Kidney capillary endothelial cell (primary cell): Measurements from ENCODE around the gene AP3B1.

Experiments used
- DNase-seq: peaks from one replicate; pipeline ENCODE4 v3.0.0-alpha.2; 2018; ENCODE audit warnings: low spot score

AP3B1 gene

GRCh38 chr5:78291687-78292086 is 2.8 kb downstream of the AP3B1 start:
- DNase-seq, result no peak

- no peak for DNase-seq
Measured at GRCh38 chr5:78289911-78290310, 4.6 kb downstream of the AP3B1 start.

GRCh38 chr5:78288246-78288645 is 6.3 kb downstream of the AP3B1 start:
- no peak for DNase-seq

GRCh38 chr5:78287833-78288232 is 6.7 kb downstream of the AP3B1 start:
- DNase-seq, result peak; percentile 46

DNA sequence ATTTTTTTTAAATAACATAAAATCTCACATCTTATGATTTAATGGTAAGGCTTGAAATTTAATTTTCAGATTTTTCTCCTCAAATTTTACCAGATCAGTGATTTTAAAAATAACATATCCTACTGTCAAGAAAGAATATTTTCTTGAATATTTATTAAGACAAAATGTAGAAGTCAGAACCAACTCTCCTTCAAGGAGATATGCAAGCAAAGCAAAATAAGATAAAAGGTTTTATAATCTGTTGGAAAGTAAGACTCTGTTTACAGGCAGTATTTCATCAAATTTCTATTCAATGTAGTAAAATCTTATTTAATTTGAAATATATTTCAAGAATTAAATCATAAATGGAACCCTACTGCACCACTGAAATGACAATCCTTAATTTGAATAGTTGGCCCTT is 7.3 kb downstream of the AP3B1 start:
- DNase-seq, result no peak

- no peak for DNase-seq
Measured at GRCh38 chr5:78286290-78286689, 8.2 kb downstream of the AP3B1 start.

DNA sequence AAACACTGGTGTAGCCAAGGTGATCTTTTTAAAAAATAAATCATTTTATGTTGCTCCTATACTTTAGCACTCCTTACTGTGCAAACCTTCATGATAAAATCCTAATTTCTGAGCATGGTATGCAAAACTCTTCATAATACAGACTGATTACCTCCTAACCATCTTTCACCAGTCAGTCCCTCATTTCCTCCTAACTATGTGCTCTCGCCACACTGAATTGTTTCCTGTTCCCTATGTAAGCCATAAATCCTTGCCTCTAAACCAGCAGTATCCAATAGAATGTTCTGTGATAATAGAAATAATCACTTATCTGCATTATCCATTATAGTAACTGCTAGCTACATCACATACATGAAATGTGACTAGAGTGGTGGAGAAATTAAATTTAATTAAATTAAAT is 10.7 kb downstream of the AP3B1 start:
- DNase-seq, result no peak

DNA sequence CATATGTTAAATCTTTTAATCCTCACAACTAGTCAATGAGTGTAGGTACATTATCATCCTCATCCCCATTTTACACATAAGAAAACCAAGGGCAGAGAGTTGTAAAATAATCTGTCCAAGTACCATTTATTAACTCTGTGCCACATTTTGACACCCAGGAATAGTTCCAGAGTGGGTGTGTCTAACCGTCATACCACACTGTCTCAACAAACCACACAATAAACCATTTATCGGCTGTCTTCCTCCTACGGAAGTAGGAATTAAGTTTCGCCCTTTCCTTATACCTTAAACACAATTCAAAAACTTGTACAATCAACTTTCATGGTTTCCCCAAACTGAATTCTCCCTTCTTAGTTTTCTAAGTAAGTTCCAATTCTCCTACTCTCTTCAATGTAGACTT is 11.4 kb downstream of the AP3B1 start:
- DNase-seq, result no peak

- no peak for DNase-seq
Measured at GRCh38 chr5:78280261-78280660, 14.2 kb downstream of the AP3B1 start.

DNA sequence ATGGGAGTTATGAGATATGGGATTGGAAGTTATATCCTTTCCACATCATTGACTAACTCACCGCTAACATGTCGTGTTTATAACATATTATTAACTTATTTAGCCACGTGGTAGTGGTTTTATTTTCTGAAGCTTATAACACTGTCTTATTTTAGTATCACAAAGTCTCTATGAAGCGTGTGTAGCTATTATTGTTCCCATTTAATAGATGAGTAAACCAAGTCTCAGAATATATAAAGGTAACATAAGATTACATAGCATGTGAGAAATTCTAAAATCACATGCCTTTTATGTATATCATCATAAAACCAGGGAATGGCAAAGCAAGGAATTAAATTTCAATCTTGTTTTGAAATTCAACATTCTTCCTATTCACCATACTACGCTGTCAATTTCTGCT is 15.3 kb downstream of the AP3B1 start:
- DNase-seq, result no peak

- no peak for DNase-seq
Measured at GRCh38 chr5:78277715-78278114, 16.8 kb downstream of the AP3B1 start.

DNA sequence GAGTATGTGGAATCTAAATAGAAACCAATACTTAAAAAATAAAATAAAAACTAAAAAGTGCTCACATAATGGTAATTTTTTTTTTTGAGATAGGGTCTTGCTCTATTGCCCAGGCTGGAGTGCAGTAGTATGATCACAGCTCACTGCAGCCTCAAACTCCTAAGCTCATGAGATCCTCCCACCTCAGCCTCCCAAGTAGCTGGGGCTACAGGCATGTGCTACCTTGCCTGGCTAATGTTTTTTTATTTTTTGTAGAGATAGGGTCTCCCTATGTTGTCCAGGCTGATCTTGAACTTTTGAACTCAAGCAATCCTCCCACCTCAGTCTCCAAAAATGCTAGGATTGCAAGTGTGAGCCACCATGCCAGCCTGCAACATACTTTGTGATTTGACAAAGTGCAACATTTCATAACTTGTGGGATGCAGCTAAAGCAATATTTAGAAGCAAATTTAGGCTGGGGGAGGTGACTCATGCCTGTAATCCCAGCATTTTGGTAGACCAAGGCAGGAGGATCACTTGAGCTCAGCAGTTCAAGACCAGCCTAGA is 18.4 kb downstream of the AP3B1 start:
- no peak for DNase-seq

- DNase-seq, result no peak
Measured at GRCh38 chr5:78274540-78275197, 19.8 kb downstream of the AP3B1 start.

DNA sequence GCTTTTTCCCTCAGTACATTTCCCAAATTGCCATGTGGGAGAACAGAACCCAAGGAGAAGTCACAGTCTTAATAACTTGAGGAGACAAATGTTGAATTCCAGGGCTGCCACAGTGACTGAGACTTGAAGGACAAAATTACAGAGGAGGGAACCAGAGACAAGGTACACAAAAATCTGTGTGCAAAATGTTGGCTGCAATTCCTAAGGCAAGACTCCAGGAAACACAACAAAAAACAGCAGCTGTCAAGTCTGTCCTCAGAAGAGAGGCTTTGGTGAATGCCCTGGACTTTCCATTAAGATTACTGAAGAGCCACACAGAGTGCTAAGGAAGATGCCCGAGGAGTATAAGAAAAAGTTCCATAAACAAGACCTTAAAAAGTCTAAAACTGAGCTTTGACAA is 21.1 kb downstream of the AP3B1 start:
- no peak for DNase-seq

GRCh38 chr5:78271766-78272165 is 22.7 kb downstream of the AP3B1 start:
- DNase-seq, result no peak

DNA sequence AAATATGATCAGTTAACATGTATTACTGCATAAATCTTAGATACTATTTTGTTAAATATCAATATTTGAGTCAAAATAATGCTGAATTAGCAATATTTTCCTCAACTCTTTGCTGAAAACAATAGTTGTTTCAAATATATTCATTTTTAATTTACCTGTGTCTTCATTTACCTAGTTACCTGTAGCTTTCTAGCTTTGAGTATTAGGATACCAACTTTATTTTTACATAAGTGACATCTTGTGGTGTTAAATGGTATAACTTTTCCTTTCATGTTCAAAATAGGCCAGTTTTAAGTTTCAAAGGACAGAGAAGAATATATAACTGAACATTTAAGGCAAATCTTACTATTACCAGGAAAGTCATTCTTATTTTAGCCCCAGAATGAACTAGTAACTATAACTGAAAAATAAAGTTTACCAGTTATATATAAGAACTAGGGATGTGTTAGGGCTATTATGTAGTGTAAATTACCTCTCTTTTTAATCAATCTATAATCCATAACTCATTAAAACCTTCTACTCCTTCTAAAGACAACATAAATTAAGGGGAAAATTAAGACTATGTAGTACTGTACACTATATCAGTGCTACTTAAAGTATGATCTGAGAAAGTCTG is 25.3 kb downstream of the AP3B1 start:
- peak; percentile 23 for DNase-seq

- DNase-seq, result no peak
Measured at GRCh38 chr5:78268356-78268755, 26.1 kb downstream of the AP3B1 start.

DNA sequence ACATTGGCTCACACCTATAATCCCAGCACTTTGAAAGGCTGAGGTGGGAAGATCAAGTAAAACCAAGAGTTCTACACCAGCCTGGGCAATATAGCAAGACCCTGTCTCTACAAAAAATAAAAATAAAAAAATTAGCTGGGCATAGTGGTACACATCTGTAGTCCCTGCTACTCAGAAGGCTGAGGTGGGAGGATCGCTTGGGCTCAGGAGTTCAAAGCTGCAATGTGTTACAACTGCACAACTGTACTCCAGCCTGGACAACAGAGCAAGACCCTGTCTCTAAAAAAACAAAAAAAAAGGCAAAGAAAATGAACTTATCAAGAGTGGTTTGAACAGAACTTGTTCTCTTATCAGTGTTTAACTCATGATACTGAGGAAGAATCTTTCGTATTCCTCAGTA is 29.3 kb downstream of the AP3B1 start:
- DNase-seq, result no peak

- DNase-seq, result no peak
Measured at GRCh38 chr5:78264600-78264999, 29.9 kb downstream of the AP3B1 start.

GRCh38 chr5:78260771-78261170 is 33.7 kb downstream of the AP3B1 start:
- no peak for DNase-seq

DNA sequence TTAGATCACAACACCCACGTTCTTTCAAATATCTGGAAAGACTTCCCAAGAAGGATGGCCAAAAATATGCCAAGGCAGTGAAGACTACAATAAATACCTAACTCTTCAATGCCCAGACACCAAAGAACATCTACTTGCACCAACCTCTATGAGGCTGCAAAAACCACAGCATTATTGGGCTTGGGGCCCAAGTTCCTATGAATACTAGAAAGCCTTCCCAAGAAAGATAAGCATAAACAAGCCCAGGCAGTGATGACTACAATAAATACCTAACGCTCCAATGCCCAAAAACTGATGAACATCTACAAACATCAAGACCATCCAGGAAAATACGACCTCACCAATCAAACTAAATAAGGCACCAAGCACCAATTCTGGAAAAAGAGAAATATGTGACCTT is 41.3 kb downstream of the AP3B1 start:
- no peak for DNase-seq

GRCh38 chr5:78252715-78253114 is 41.8 kb downstream of the AP3B1 start:
- no peak for DNase-seq

DNA sequence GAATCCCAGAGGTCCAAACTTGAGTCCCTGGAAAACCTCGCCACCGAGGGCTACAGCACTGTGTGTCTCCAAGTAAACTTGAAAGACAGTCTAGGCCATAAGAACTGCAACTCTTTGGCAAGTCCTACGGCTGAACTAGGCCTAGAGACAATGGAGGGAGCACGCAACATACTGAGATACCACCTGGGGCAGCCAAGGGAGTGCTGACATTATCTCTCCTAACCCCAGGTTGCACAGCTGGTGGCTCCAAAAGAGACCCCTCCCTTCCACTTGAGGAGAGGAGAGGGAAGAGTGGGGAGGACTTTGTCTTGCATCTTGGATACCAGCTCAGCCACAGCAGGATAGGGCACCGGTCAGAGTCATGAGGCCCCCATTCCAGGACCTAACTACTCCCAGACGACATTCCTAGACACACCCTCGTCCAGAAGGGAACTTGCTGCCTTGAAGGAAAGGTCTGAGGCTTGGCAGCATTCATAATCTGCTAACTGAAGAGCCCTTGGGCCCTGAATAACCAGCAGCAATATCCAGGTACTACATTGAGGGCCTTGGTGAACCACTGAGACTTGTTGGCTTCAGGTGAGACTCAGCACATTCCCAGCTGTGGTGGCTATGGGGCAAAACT is 42.7 kb downstream of the AP3B1 start:
- no peak for DNase-seq

GRCh38 chr5:78245136-78245535 is 49.4 kb downstream of the AP3B1 start:
- no peak for DNase-seq
